Cardiac fibroblast (primary cell): Measurements from ENCODE around the gene ARHGAP45.

Experiments used
- DNase-seq, 2 donors: peaks; one replicate each; pipeline versions ENCODE4 v3.0.0 to v3.0.0-alpha.2; 2010; ENCODE audit warnings: low read depth in 2 of 2
- H3K4me3 ChIP-seq, 2 donors: replicated peaks in 1 of 2; 1 replicate in 1 of 2; 2 replicates in 1 of 2; pipeline ENCODE4 v1.5.1; 2011; ENCODE audit warnings: low read depth in 2 of 2, low read length in 2 of 2, mild to moderate bottlenecking in 2 of 2, moderate library complexity in 1 of 2
- TF ChIP-seq, protein P1 (sequence below): IDR thresholded peaks from one replicate; pipeline ENCODE4 v1.5.1; 2011; ENCODE audit warnings: low read depth, mild to moderate bottlenecking, low read length, inconsistent platforms

ARHGAP45 gene

GRCh38 chr19:1085053-1085658 lies 18.2 kb downstream of the ARHGAP45 start:
- TF ChIP-seq, protein P1, sequence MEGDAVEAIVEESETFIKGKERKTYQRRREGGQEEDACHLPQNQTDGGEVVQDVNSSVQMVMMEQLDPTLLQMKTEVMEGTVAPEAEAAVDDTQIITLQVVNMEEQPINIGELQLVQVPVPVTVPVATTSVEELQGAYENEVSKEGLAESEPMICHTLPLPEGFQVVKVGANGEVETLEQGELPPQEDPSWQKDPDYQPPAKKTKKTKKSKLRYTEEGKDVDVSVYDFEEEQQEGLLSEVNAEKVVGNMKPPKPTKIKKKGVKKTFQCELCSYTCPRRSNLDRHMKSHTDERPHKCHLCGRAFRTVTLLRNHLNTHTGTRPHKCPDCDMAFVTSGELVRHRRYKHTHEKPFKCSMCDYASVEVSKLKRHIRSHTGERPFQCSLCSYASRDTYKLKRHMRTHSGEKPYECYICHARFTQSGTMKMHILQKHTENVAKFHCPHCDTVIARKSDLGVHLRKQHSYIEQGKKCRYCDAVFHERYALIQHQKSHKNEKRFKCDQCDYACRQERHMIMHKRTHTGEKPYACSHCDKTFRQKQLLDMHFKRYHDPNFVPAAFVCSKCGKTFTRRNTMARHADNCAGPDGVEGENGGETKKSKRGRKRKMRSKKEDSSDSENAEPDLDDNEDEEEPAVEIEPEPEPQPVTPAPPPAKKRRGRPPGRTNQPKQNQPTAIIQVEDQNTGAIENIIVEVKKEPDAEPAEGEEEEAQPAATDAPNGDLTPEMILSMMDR = no peak
- no peak overlapping the region for H3K4me3 ChIP-seq
- no peak for DNase-seq

DNA sequence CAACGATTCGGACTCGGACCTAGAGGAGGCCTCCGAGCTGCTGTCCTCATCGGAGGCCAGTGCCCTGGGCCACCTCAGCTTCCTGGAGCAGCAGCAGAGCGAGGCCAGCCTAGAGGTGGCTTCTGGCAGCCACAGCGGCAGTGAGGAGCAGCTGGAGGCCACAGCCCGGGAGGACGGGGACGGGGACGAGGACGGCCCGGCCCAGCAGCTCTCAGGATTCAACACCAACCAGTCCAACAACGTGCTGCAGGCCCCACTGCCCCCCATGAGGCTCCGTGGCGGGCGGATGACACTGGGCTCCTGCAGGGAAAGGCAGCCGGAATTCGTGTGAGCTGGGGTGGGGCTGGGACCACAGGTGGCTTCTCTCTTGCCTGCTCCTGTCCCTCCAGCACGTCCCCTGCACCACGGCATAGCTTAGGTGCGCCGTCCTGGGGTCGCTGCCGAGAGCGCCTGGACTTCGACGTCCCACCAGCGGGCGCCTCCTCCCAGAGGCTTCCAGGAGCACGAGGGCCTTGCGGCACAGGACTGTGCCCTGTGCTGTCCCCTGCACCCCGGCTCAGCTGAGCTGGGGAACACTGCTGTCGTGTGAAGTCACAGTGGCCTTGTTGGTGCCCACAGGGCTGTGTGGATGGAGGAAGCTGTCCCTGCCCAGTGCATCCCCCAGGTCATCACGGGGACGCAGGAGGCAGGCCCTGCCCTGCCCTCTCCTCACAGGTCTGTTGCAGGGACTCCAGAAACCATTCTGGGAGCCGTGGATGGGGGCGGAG lies 18.9 kb downstream of the ARHGAP45 start:
- TF ChIP-seq, protein P1 = no peak
- H3K4me3 ChIP-seq = no peak overlapping the region
- no peak for DNase-seq

- DNase-seq = no peak
- TF ChIP-seq, protein P1 = no peak
- H3K4me3 ChIP-seq = no peak overlapping the region
Measured at GRCh38 chr19:1086613-1087012, 19.6 kb downstream of the ARHGAP45 start.

- DNase-seq = no peak
- TF ChIP-seq, protein P1 = no peak
- no peak overlapping the region for H3K4me3 ChIP-seq
Measured at GRCh38 chr19:1087813-1088415, 20.9 kb downstream of the ARHGAP45 start.

DNA sequence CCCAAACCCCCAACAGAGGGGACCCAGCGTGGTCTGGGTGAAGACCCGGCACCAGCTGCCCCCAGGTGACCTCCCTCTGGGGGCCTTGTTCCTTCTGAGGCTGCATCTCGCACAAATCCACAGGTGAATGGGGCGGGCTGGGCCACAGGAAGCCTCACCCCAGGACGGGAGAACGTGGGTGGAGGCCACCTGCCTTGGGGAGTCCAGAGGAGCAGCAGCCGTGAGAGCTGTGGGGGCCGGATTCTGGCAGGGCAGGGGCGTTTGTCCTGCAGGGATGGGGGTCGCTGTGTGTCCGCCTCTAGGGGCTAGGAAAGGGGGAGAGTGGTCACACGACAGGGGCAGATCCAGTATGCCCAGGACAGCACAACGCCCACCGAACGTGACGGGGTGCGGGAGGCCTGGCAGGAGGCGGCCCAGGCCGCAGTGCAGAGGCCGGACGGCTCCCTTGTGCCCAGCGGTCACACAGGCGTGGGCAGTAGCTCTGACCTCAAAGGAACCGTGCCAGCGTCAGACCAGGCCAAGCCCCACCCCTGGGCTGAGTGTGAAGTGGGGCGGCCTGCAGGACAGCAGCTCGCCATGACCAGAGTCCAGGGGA lies 21.5 kb downstream of the ARHGAP45 start:
- no peak for DNase-seq
- H3K4me3 ChIP-seq = no peak overlapping the region
- TF ChIP-seq, protein P1 = no peak

GRCh38 chr19:1089126-1089771 lies 22.3 kb downstream of the ARHGAP45 start:
- H3K4me3 ChIP-seq = no peak overlapping the region
- TF ChIP-seq, protein P1 = no peak
- no peak for DNase-seq
